Measurements from ENCODE around the gene NCAM1. TPM values are rescaled to one million over a fixed set of nuclear protein-coding genes. Genes with fewer than 3 reads are reported as not detected.

Gene NCAM1
- total RNA-seq, 1 donor from 2014 or later: 4.2 TPM

DNA sequence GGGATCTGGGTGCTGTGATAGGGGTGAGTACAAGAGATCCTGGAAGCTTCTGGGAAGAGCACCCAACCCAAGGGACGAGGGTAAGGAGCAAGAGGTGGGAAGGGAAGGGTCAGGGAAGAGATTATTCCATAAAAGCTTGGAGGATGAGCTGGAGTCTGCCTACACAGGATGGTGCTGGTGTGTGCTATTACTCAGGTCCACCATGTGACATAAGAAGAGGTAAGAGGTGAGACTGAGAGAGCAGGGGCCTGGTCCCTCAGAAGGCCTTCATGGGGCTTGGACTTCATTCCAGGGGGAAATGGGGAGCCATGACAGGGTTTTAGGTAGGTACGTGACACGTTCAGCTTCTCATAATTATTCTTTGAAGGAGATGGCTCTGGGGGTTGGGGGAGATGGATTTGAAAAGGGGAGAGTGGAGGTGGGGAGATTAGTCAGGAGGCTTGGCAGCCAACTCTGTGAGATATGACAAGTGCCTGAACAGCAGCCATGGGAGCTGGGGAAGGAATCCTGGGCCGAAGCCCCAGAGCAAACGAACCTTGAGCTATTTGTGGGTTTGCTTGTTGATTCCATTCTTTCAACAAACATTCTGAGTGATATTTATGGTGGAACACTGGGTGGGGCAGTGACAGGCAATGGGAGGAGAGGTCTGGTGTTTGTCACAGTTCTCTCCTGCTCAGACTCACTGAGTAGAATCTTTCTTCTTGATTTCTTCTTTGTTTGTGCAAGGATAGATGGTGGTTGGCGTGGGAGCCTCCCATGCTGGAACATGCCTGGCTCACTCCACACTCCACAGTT is 11.2 kb upstream of the NCAM1 start:
- H3K4me3 ChIP-seq: no peak overlapping the region
- H3K4me1 ChIP-seq: no peaks in the 10 kb centered on the region
- no peak for DNase-seq
- no peaks in the 10 kb centered on the region for H3K36me3 ChIP-seq
- no peak for ATAC-seq
- no peak overlapping the region for H3K27ac ChIP-seq
- TF ChIP-seq, protein P1, sequence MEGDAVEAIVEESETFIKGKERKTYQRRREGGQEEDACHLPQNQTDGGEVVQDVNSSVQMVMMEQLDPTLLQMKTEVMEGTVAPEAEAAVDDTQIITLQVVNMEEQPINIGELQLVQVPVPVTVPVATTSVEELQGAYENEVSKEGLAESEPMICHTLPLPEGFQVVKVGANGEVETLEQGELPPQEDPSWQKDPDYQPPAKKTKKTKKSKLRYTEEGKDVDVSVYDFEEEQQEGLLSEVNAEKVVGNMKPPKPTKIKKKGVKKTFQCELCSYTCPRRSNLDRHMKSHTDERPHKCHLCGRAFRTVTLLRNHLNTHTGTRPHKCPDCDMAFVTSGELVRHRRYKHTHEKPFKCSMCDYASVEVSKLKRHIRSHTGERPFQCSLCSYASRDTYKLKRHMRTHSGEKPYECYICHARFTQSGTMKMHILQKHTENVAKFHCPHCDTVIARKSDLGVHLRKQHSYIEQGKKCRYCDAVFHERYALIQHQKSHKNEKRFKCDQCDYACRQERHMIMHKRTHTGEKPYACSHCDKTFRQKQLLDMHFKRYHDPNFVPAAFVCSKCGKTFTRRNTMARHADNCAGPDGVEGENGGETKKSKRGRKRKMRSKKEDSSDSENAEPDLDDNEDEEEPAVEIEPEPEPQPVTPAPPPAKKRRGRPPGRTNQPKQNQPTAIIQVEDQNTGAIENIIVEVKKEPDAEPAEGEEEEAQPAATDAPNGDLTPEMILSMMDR (IDR thresholded peaks at IDR 0.05): no peak
- intact Hi-C loops (cut with DNase I): no loop called here
- H3K9me3 ChIP-seq: no peaks in the 10 kb centered on the region
- H3K27me3 ChIP-seq: peaks cover 9% of the 10 kb centered on the region

DNA sequence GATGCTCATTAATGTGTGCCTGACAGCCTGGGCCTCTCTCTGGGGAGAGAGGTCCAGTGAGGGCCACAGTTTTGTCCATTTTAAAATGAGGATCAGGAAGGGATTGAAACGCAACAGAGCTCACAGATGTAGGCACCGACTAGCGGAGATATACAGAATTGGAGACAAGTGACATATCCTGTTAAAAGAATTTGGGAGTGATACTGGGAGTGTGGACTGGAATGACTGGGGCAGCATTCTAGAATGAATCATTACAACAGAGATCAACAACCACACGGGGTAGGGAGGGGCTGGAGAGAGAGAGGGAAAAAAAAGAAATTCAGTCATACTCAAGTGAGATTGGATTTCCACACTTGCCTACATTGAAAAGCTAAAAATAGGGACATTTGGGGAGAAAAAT is 2.5 kb upstream of the NCAM1 start:
- intact Hi-C loops (cut with DNase I): no loop called here
- H3K9me3 ChIP-seq: no peaks in the 10 kb centered on the region
- H3K4me1 ChIP-seq: peaks cover 11% of the 10 kb centered on the region
- ATAC-seq: no peak
- TF ChIP-seq, protein P1 (IDR thresholded peaks at IDR 0.05): no peak
- no peak overlapping the region for H3K4me3 ChIP-seq
- no peaks in the 10 kb centered on the region for H3K36me3 ChIP-seq
- no peak overlapping the region for H3K27ac ChIP-seq
- no peak for DNase-seq
- peaks cover 59% of the 10 kb centered on the region for H3K27me3 ChIP-seq

DNA sequence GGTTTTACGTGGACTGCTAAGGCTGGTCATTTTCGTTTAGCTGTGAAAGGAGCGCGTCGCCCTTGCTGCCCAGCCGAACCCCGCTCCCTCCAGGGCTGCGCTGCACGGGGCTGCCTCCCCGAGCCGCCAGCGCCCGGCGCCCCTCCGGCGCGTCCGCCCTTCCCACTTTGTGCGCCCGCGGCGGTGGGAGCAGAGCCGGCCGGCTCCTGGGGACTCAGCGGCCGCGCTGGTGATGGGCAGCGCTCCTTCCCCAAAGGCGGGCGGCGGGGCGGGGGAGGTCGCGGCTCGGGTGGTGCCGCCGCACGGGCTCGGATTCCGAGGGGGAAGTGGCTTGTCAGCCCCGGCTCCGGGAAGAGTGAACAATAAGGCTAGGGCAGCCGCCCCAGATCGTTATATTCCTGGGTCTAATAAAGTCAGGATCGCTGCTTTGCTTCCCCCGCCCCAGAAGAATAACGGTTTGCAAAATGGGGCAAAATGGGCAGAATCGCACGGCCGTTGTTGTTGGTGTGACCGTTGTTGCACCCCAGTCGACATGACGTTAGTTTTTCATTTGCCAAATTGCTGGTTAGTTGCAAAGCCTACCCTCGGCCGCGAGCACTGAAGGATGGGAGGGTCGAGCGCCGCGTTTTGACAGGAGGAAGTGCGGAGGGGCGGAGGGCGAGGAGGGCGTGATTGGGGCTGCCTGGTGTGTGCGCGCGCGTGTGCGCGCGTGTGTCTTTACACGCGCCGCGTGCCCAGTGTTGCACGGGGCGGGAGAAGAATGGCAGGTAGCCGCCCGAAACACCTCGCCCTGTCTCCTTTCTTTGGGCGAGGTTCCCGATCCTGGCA is 745 bp downstream of the NCAM1 start:
- peak; percentile 63 for DNase-seq
- H3K36me3 ChIP-seq: no peaks in the 10 kb centered on the region
- ATAC-seq: peak; percentile 32
- H3K27me3 ChIP-seq: peaks cover 80% of the 10 kb centered on the region
- H3K4me1 ChIP-seq: peaks cover 11% of the 10 kb centered on the region
- intact Hi-C loops (cut with DNase I): no loop called here
- peak overlapping the region; percentile 46 for H3K4me3 ChIP-seq
- H3K27ac ChIP-seq: no peak overlapping the region
- TF ChIP-seq, protein P1 (IDR thresholded peaks at IDR 0.05): no peak
- no peaks in the 10 kb centered on the region for H3K9me3 ChIP-seq

DNA sequence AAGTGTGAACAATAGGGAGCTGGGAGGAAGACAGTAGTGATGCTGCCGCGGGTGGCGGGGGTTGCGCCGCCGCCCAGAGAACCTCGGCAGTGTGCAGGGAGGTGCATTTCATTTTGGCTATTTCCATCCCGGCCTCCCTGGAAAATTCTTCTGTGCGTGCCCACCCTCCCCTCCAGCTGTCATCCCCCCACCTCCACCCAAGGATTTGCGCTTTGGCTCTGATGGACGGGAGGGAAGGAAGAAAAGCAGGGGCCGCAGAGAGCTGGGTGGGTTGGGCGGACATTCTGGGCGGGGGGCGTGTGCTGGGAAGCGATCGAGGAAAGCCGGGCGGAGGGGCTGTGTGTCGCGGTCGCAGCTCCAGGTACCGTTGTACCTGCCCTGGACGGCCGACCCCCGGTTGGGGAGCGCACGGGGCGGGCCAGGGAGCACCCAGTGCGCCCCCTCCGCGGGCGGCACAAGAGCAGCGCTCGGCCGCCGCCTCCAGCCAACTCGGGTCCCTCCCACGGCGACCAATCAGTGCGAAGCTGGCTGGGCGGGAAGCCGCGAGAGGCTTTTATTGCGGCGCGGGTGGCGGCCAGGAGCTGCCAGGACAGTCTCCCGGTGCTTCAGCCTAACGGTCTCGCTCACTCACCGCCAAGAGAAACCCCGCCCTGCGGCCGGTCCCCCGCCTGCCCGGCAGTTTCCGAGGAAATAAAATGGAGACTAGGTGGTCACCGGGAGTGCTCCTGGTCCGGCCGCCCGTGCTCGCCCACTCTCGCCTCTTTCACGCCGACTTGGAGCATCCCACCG is 1.6 kb downstream of the NCAM1 start:
- peak overlapping the region; percentile 46 for H3K4me3 ChIP-seq
- peak; percentile 50 for ATAC-seq
- intact Hi-C loops (cut with DNase I): no loop called here
- peaks cover 80% of the 10 kb centered on the region for H3K27me3 ChIP-seq
- peaks cover 11% of the 10 kb centered on the region for H3K4me1 ChIP-seq
- peak; percentile 65 for DNase-seq
- no peaks in the 10 kb centered on the region for H3K9me3 ChIP-seq
- H3K27ac ChIP-seq: no peak overlapping the region
- H3K36me3 ChIP-seq: no peaks in the 10 kb centered on the region
- TF ChIP-seq, protein P1 (IDR thresholded peaks at IDR 0.05): no peak

DNA sequence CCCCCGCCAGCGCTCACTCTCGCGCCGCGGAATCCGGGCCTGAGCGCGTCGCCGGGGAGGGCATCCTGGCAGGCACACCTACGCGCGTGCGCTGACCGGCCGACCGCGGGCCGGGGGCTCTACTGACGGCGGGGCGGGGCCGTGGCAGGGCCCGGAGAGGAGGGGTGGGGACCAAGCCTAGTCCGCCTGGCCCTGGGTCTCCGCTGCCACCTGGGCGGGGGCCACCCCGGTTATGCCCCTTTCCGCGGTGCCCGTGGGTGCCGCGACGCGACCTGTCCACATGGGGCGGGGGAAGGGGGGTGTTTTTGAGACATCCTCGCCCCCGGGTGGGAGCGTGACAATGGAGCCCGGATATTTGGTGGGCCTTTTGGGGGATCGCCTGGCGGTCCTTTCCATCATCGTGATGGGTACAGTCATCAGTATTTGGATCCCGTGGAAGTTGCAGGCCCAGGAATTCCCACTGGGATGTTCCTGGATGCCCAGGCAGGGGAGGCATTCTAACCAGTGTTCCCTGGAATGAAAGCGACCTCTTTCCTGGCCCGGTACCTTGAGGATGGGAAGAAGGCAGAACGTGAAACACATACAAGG is 2.2 kb downstream of the NCAM1 start:
- intact Hi-C loops (cut with DNase I): no loop called here
- ATAC-seq: peak; percentile 22
- H3K27ac ChIP-seq: no peak overlapping the region

More for the DNA sequence above, 2.2 kb downstream of the NCAM1 start:
- Histone ChIP-seq H3K36me3 (no peaks in the 10 kb centered on the region), H3K27me3 (peaks cover 75% of the 10 kb centered on the region), H3K4me1 (peaks cover 11% of the 10 kb centered on the region), H3K9me3 (no peaks in the 10 kb centered on the region), H3K4me3 (peak overlapping the region; percentile 46)
- TF ChIP-seq, protein P1 (IDR thresholded peaks at IDR 0.05): no peak
- peak; percentile 62 for DNase-seq

Data from upper lobe of right lung (tissue), 1 donor.